Skeletal muscle satellite cell (primary cell): ENCODE data around the gene DISC1.

Source experiments
- H3K27me3 ChIP-seq: 2 replicates; pipeline ENCODE4 v1.7.0; 2013; ENCODE audit warnings: low read length; ENCODE audit not compliant: control insufficient read depth, insufficient read depth
- H3K36me3 ChIP-seq: 2 replicates; pipeline ENCODE4 v1.7.0; 2013; ENCODE audit warnings: mild to moderate bottlenecking, control low read depth, low read length; ENCODE audit not compliant: insufficient read depth
- H3K4me1 ChIP-seq: 2 replicates; pipeline ENCODE4 v1.7.0; 2013; ENCODE audit warnings: low read length; ENCODE audit not compliant: control insufficient read depth, insufficient read depth
- H3K4me2 ChIP-seq: 2 replicates; pipeline ENCODE4 v1.7.0; 2013; ENCODE audit warnings: mild to moderate bottlenecking, low read length
- H3K4me3 ChIP-seq: 2 replicates; pipeline ENCODE4 v1.7.0; 2013; ENCODE audit warnings: low read length
- H3K9ac ChIP-seq: 2 replicates; pipeline ENCODE4 v1.7.0; 2013; ENCODE audit warnings: mild to moderate bottlenecking, low read depth, low read length, moderate library complexity
- H3K9me3 ChIP-seq: replicated peaks from 2 replicates; pipeline ENCODE4 v1.7.0; 2013; ENCODE audit warnings: mild to moderate bottlenecking, control low read depth, low read length

Gene DISC1

GRCh38 chr1:231796141-231796540 lies 169.6 kb downstream of the DISC1 start:
- H3K36me3 ChIP-seq = no peaks in the 10 kb centered on the region
- no peaks in the 10 kb centered on the region for H3K9me3 ChIP-seq
- peak overlapping the region; percentile 38 for H3K4me2 ChIP-seq
- peaks cover 25% of the 10 kb centered on the region for H3K4me1 ChIP-seq
- no peak overlapping the region for H3K4me3 ChIP-seq
- H3K9ac ChIP-seq = peak overlapping the region; percentile 26
- H3K27me3 ChIP-seq = no peaks in the 10 kb centered on the region

GRCh38 chr1:231799363-231799986 lies 172.9 kb downstream of the DISC1 start:
- H3K4me3 ChIP-seq = no peak overlapping the region
- H3K9me3 ChIP-seq = no peaks in the 10 kb centered on the region
- H3K9ac ChIP-seq = no peak overlapping the region
- H3K27me3 ChIP-seq = no peaks in the 10 kb centered on the region
- H3K36me3 ChIP-seq = no peaks in the 10 kb centered on the region
- peaks cover 30% of the 10 kb centered on the region for H3K4me1 ChIP-seq
- peak overlapping the region; percentile 52 for H3K4me2 ChIP-seq

- H3K9me3 ChIP-seq = no peaks in the 10 kb centered on the region
- H3K4me2 ChIP-seq = peak overlapping the region; percentile 52
- H3K36me3 ChIP-seq = no peaks in the 10 kb centered on the region
- H3K4me3 ChIP-seq = peak overlapping the region; percentile 2
- H3K27me3 ChIP-seq = no peaks in the 10 kb centered on the region
- peaks cover 30% of the 10 kb centered on the region for H3K4me1 ChIP-seq
- peak overlapping the region; percentile 4 for H3K9ac ChIP-seq
These were observed 173.5 kb downstream of the DISC1 start for GRCh38 chr1:231800108-231800507.

- no peaks in the 10 kb centered on the region for H3K9me3 ChIP-seq
- H3K9ac ChIP-seq = no peak overlapping the region
- no peak overlapping the region for H3K4me3 ChIP-seq
- H3K4me2 ChIP-seq = no peak overlapping the region
- no peaks in the 10 kb centered on the region for H3K27me3 ChIP-seq
- H3K4me1 ChIP-seq = peaks cover 26% of the 10 kb centered on the region
- no peaks in the 10 kb centered on the region for H3K36me3 ChIP-seq
These were observed 174.5 kb downstream of the DISC1 start for GRCh38 chr1:231801042-231801585.

- Histone ChIP-seq H3K4me2 (no peak overlapping the region), H3K9me3 (no peaks in the 10 kb centered on the region), H3K4me3 (no peak overlapping the region), H3K36me3 (no peaks in the 10 kb centered on the region), H3K9ac (no peak overlapping the region), H3K4me1 (peaks cover 33% of the 10 kb centered on the region), H3K27me3 (no peaks in the 10 kb centered on the region)
These were observed 176.8 kb downstream of the DISC1 start for GRCh38 chr1:231803353-231803752.

- no peaks in the 10 kb centered on the region for H3K27me3 ChIP-seq
- no peaks in the 10 kb centered on the region for H3K9me3 ChIP-seq
- no peak overlapping the region for H3K9ac ChIP-seq
- H3K4me3 ChIP-seq = no peak overlapping the region
- no peak overlapping the region for H3K4me2 ChIP-seq
- peaks cover 30% of the 10 kb centered on the region for H3K4me1 ChIP-seq
- H3K36me3 ChIP-seq = no peaks in the 10 kb centered on the region
These were observed 180.3 kb downstream of the DISC1 start for GRCh38 chr1:231806623-231807495.

GRCh38 chr1:231807541-231807940 lies 181.0 kb downstream of the DISC1 start:
- H3K9ac ChIP-seq = no peak overlapping the region
- peaks cover 30% of the 10 kb centered on the region for H3K4me1 ChIP-seq
- H3K9me3 ChIP-seq = no peaks in the 10 kb centered on the region
- no peak overlapping the region for H3K4me2 ChIP-seq
- H3K36me3 ChIP-seq = no peaks in the 10 kb centered on the region
- no peak overlapping the region for H3K4me3 ChIP-seq
- no peaks in the 10 kb centered on the region for H3K27me3 ChIP-seq

- peaks cover 29% of the 10 kb centered on the region for H3K4me1 ChIP-seq
- no peaks in the 10 kb centered on the region for H3K27me3 ChIP-seq
- H3K9me3 ChIP-seq = no peaks in the 10 kb centered on the region
- H3K36me3 ChIP-seq = no peaks in the 10 kb centered on the region
- no peak overlapping the region for H3K4me3 ChIP-seq
- H3K9ac ChIP-seq = no peak overlapping the region
- no peak overlapping the region for H3K4me2 ChIP-seq
These were observed 181.5 kb downstream of the DISC1 start for GRCh38 chr1:231808116-231808515.

- H3K27me3 ChIP-seq = no peaks in the 10 kb centered on the region
- H3K9ac ChIP-seq = peak overlapping the region; percentile 35
- H3K9me3 ChIP-seq = no peaks in the 10 kb centered on the region
- H3K4me3 ChIP-seq = peak overlapping the region; percentile 1
- H3K4me2 ChIP-seq = peak overlapping the region; percentile 33
- H3K4me1 ChIP-seq = peaks cover 27% of the 10 kb centered on the region
- H3K36me3 ChIP-seq = no peaks in the 10 kb centered on the region
These were observed 182.4 kb downstream of the DISC1 start for GRCh38 chr1:231808990-231809389.

GRCh38 chr1:231810415-231810814 lies 183.8 kb downstream of the DISC1 start:
- H3K36me3 ChIP-seq = no peaks in the 10 kb centered on the region
- no peak overlapping the region for H3K4me2 ChIP-seq
- H3K9ac ChIP-seq = no peak overlapping the region
- H3K4me3 ChIP-seq = no peak overlapping the region
- no peaks in the 10 kb centered on the region for H3K9me3 ChIP-seq
- peaks cover 27% of the 10 kb centered on the region for H3K4me1 ChIP-seq
- H3K27me3 ChIP-seq = no peaks in the 10 kb centered on the region

GRCh38 chr1:231814021-231814420 lies 187.4 kb downstream of the DISC1 start:
- Histone ChIP-seq H3K27me3 (no peaks in the 10 kb centered on the region), H3K36me3 (no peaks in the 10 kb centered on the region), H3K9me3 (no peaks in the 10 kb centered on the region), H3K4me1 (peaks cover 15% of the 10 kb centered on the region), H3K9ac (no peak overlapping the region), H3K4me2 (no peak overlapping the region), H3K4me3 (no peak overlapping the region)
